Muscle of back (tissue), 13 donors: Measurements from ENCODE around the gene ZNF490. TPM values are rescaled to one million over a fixed set of nuclear protein-coding genes. Genes with fewer than 3 reads are reported as not detected.
"Not testable (repeated sequence)": the region's sequence is repeated elsewhere in the genome, so short reads cannot be mapped to it uniquely, and the experiment has no call there.

Source experiments
- DNase-seq, 3 donors: peaks; one replicate each; pipeline versions ENCODE4 v3.0.0 to v3.0.0-alpha.2; 2013
- long read RNA-seq, 9 donors: transcript quantifications; one replicate each; lab custom pipeline, GENCODE V29; 2026
- polyA plus RNA-seq, 10 donors: library from polyadenylated mRNA; unstranded; fragments of 120-200 nt; gene quantifications; one replicate each; pipeline ENCODE4 v1.2.1, GENCODE V29; 2013; ENCODE audit not compliant: insufficient read length in 10 of 10

The ZNF490 gene
- polyA plus RNA-seq: 1 to 10 TPM; 1.5 to 4.6 (median 2.9) TPM
- long read RNA-seq, donor 1, full-length matches to known transcripts: 3 of 3 reads
- long read RNA-seq, donor 1, partial matches to known transcripts: 0 of 3 reads
- long read RNA-seq, donor 1, other reads (novel, unspliced or antisense): 0 of 3 reads
- long read RNA-seq, donor 2, partial matches to known transcripts: 8 of 8 reads
- long read RNA-seq, donor 2, other reads (novel, unspliced or antisense): 0 of 8 reads
- long read RNA-seq, donor 3: 0 reads
- long read RNA-seq, donor 4: 0 reads
- long read RNA-seq, donor 5, partial matches to known transcripts: 0 of 1 reads
- long read RNA-seq, donor 5, other reads (novel, unspliced or antisense): 0 of 1 reads
- long read RNA-seq, donor 6: 0 reads
- long read RNA-seq, donor 7, full-length matches to known transcripts: 1 of 1 reads
- long read RNA-seq, donor 7, partial matches to known transcripts: 0 of 1 reads
- long read RNA-seq, donor 7, other reads (novel, unspliced or antisense): 0 of 1 reads
- long read RNA-seq, donor 8: 0 reads
- long read RNA-seq, donor 9: 0 reads

DNA sequence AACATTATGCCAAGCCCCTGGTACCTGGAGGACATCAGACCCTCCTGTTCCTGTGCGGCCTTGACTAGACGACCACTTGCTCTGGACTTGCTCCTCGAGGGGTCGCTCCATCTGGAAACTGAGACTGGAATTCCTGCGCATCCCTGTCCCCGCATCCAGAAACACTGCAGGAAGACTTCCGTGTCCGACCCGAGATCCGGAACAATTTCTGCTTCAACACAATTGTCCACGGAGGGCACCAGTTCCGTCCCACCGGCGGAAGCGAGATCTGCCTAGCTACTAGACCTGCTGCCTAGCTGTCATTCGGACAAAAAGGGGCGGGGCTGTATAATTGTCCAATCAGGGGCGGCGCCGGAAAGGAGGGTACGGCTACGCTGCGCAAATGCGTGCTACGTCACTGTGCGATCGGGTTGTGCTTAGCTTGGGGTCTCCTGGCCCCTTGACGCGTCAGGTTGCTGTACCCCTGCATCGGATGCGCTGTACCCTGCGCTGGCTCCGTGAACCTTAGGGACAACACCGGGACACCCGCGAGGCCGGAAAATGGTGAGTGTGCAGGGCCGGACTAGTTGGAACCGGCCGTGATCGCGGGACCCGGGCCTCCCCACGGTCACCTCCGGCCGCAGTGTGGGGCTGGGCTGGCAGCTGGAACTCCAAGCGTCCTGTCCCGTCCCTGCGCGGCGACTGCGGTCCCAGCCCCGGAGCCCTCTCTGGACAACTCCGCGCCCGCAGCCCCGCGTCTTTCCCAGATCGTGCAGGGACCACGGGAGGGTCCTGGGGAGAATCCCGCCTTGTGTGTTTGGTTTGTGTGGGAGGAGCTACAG is at the start of gene ZNF490, which contains the start of gene ZNF791:
ZNF490 (minus strand) TSS at position 274 of the 821 bp plus-strand sequence; CDS start at position 141, 133 bp downstream.
ZNF791 (plus strand) TSS at position 381 of the 821 bp plus-strand sequence; CDS start at position 541, 160 bp downstream.
- DNase-seq: peak; percentile 97 to 99 (median 98)

DNA sequence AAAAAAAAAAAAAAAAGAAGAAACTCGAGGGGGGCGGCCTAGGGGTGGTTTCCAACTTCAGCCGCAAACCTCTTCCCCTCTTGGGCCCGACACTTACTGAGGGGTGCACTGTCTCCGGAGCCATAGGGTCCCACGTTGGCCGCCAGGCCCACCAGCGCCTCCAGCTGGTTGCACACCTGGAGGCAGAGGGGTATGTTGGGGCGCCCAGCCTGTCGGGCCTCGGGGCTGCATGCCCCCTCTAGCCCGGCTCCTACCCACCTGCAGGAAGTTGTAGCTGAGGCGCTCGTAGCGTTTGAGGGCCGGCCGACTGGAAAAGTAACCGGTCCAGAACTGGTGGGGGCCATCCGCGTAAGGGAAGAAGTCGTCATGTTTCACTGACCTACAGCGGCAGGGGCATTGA is 47.4 kb upstream of the ZNF490 start:
- DNase-seq: no peak

DNA sequence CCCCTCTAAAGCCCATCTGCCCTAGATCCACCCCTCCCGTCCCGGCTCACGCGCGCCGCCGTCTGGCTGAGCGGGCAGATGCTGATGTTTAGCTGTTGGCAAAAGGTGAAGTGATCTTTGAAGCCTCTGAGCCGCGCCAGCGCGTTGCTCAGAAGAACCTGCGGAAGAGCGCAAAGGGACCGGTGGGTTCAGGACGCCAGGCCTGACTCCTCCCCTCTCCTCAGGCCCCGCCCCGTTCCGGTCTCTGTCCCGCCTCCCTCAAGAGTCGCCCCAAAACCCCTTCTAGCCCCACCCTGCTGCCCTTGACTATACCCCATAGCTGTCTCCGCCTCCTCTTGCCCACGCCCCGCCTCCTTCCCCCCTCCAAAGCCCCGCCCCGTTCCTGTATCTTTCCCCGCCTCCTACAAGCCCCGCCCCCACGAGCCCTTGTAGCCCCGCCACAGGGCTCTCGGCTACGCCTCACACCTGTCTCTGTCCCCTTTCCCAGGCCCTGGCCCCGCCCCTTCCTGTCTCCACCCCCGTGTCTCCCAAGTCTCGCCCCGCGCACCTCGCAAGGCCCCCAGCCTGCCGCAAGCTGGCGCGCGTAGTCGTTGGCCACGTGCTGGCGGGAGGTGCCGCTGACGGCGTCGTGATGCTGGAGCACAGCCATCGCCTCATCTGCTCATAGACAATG is 46.4 kb upstream of the ZNF490 start:
- no peak for DNase-seq

DNA sequence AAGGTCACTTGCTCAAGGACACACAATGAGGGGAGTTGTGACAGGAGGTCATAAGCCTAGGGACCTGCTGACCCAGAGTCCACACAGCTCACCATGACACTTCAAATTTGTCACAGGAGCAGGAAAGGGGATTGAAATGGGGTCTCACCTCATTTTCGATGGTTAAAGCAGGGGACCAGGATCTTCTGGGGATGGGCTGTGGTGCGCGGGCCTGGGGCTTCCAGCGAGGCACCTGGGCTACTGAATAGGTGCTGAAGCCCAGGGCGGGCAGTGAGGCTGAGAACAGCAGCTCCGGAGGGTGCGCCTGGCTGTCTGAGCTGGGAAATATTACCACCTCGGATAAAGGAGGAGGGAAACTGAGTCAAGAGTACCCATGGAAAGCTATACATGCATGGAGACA is 44.9 kb upstream of the ZNF490 start:
- no peak for DNase-seq

DNA sequence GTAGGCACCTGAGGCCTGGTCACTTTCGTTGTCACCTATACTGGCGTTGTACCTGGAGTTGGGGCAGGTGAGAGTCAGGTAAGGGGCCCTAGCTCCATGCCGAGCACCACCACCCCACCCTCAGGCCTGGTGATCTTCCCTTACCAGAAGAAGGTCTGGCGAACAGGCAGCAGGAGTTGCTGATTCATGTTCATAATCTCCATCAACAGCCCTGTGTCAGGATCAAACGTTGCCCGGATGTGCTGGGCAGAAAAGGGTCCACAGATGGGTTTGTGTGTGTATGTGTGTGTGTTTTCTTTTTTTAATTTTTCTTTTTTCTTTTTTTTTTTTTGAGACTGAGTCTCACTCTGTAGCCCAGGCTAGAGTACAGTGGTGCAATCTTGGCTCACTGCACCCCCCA is 41.6 kb upstream of the ZNF490 start:
- DNase-seq: no peak

DNA sequence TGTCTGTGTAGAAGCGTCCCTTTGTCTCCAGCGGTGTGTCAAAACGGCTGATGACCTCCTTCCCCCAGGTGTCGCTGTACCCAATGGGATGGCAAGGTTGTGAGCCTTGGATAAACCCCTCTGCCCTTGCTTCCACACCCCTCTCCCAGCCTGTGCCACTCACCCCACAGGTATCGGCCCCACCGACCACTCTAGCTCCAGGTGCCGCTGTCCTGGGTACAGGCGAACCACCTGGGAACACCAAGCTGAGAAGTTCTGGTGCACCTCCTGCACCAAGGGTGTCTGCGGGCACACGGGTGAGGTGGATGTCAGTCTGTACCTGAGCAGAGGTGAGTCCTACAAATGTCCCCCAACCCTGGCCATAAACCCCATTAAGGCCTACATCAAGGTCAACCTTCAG is 39.3 kb upstream of the ZNF490 start:
- no peak for DNase-seq

DNA sequence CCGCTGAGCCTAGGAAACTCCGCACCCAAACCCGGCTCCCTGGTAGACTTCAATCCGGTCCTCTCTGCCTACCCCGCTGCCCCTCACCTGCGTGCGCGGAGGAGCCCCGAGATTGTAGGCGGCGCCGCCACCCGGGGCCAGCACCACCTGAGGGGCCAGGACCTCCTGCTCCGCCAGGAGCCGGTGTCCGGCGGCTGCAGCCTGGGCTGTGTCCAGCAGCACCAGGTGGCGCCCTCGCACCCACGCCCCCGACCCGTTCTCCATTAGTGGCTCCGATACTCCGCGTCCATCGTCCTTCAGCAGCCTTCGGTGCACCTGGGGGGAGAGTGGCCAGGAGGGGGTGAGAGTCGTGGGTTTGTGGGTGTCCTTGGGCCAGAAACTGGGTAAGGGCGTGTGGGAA is 37.5 kb upstream of the ZNF490 start:
- DNase-seq: no peak

DNA sequence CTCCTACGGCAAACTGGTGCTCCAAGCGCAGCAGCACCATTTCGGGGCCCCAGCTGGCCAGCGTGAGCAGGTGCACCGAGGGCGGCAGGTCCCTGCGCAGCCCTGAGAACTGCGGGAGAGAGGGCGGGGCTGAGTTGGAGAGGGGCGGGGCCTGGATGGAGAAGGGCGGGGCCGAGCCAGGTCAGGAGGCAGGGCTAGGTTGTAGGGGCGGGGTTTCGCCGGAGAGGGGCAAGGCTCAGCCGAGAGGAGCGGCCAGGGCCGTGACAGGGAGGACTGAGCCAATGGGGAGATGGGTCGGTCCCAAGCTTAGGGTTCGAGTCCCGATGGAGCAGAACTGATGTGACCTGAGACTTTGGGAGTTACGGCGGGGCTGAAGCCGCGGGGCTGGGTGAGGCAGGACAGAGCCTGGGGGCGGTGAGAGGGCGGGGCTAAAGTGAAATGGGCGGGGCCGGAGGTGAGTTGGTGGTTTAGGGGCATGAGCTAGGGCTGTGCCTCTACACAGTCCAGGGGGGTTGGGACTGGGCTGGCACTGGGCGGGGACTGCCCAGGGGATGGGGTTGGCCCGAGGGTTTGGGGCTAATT is 37.0 kb upstream of the ZNF490 start:
- no peak for DNase-seq

DNA sequence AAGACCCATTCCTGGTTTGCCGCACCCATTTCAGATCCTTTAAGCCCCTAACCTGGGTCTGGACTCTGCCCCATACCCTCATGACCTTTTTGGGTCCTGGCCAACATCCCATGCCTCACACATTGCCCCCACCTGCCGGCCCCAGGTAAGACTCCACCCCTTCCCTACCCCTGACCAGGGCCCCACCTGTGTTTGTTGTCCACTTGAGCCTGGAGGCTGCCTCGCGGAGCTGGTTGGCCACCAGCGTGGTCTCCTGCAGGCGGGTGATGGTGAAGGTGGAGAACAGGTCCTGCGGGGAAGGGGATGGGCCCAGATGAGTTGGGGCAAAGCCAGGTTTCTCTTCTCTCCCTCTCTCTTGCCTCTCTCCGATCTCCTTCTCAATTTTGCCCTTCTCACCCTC is 36.4 kb upstream of the ZNF490 start:
- no peak for DNase-seq

DNA sequence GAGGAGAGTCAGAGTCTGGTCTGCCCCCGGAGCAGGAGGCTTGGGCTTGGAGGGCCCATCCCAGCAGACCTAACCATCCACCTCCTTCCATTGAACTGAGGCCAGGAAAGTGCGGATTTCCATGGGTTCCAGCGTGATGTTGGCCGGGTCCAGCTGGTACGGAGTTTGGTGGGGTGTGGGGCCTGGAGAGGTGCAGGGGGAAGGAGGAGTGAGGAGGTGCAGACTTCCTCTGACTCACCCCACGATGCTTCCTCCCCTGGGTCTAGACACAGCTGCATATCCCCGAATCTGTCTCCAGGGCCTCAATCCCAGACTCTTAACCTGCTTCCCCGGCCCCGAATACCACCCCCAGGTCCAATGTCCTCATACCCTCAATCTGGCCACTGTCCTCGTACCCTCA is 35.9 kb upstream of the ZNF490 start:
- no peak for DNase-seq

DNA sequence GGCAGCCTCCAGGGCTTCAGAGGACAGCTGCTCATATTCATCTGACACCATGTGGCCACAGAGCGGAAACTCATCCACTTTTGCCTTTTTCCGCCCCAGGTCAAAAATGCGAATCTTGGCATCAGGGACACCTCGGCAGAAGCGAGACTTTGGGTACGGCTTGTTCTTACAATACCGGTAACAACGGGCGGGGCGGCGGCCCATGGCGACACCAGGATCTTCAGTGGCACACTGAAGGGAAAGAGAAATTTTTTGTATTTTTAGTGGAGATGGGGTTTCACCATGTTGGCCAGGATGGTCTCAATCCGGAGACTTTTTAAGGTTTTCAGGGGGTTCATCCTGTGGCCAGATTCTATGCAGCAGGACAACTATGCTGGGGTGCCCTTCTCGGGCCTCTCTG is 33.1 kb upstream of the ZNF490 start:
- DNase-seq: not testable (repeated sequence)

DNA sequence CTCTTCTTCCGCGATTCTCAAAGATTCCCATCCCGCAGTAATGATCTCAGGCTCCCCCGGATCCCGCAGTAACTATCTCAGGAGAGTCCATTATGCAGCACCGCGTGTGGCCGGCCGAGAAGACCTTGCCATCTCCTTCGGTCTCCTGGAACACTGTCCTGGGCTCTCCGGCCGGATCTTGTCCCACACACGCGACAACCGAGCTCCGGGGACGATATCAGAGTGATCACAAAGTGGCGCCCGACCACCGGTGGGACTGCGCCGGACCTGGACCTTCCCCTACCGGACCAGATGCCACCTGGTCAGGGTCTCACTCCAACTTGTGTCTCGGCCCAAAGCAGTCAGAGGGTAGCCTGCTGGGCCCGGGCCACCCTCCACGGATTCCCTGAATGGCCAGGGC is 31.9 kb upstream of the ZNF490 start:
- DNase-seq: no peak

DNA sequence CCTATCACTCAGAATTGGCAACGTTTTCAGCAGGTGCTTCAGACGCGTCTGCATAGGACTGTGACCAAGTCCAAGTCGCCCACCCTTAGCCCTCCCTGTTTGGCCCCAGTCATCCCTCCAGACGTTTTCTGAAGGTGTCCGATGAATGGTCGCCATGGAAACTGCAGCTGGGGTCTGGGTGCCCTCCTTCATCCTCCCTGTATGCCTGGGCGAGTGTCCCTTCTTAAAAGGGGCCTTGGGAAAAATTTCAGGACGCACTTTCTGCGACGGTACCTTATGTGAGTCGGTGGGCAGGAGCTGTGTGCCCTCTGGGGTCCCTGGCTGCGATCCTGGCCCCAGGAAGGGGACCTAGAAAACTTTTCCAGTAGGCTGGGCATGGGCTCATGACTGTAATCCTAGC is 30.8 kb upstream of the ZNF490 start:
- DNase-seq: no peak

DNA sequence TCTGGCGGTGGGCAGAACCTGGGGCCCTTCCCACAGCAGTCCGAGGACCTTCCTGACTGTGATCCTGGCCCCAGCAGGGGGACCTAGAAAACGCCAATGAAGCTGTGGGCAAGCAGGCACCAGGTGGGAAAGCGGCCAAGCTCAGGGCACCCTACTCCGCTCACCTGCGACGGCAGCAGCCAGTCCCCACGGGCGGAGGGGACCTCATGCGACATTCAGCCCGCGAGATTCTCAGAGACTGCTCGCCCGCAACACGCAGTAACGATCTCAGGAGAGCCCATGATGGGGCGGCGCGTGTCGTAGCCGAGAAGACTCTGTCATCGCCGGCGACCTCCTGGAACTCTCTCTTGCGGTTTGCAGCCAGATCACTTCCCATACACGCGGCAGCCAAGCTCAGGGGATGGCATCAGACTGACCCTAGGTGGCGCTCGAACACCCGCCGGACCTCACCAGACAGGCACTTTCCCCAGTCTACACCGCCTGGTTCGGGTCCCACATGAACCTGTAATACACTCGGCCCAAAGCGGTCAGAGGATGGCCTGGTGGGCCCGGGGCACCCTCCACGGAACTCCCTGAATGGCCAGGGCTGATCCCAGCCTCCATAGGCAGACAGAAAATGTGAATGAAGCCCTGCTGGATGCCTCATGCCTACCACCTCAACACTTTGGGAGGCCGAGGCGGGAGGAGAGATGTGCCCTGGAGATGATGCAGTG is 29.4 kb upstream of the ZNF490 start:
- peak; percentile 61 to 83 (median 72) for DNase-seq

DNA sequence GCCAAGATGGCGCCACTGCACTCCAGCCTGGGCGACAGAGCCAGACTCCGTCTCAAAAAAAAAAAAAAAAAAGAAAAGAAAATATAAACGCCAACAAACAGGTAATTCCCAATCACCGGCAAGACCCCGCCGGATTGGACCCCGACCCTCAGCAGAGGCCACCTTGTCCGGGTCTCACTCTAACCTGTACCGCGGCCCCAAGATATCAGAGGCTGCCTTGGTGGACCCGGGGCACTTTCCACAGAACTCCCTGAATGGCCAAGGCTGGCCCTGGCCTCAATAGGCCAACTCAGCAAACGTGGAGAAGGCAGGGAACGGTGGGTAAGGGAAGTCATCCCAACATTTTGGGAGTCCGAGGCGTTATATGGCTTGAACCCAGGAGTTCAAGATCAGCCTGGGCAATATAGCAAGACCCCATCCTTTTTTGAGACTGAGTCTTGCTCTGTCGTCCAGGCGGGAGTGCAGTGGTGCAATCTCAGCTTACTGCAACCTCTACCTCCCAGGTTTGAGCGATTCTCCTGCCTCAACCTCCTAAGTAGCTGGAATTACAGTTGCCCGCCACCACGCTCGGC is 28.1 kb upstream of the ZNF490 start:
- no peak for DNase-seq

DNA sequence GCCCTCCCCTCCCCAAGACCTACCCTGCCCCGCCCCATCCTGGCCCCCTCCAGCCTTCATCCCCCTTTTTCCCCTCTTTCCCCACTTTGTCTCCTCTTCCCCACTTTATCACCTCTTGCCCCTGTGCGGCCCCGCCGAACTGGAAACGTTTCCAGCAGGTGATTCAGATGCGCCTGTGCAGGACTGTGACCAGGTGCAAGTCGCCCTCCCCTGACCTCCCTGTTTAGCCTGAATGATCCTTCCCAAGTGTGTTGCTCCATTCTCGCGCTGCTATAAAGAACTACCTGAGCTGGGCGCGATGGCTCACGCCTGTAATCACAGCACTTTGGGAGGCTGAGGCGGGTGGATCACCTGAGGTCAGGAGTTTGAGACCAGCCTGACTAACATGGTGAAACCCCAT is 26.0 kb upstream of the ZNF490 start:
- DNase-seq: no peak

DNA sequence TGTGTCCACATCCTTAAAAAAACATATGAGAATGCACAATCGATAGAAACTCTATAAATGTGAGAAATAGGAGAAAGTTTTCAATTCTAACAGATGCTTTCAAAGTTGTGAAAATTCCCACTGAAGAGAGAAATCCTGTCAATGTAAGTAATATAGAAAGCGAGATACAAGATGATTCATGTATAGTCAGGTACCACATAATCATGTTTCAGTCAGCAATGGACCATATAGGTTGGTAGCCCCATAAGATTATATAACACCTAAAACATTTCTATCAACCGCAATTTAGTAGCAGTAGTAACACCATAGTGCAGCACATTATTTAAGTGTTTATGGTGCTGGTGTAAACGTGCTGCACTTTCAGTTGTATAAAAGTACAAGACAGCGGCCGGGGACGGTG is 18.6 kb upstream of the ZNF490 start:
- no peak for DNase-seq

DNA sequence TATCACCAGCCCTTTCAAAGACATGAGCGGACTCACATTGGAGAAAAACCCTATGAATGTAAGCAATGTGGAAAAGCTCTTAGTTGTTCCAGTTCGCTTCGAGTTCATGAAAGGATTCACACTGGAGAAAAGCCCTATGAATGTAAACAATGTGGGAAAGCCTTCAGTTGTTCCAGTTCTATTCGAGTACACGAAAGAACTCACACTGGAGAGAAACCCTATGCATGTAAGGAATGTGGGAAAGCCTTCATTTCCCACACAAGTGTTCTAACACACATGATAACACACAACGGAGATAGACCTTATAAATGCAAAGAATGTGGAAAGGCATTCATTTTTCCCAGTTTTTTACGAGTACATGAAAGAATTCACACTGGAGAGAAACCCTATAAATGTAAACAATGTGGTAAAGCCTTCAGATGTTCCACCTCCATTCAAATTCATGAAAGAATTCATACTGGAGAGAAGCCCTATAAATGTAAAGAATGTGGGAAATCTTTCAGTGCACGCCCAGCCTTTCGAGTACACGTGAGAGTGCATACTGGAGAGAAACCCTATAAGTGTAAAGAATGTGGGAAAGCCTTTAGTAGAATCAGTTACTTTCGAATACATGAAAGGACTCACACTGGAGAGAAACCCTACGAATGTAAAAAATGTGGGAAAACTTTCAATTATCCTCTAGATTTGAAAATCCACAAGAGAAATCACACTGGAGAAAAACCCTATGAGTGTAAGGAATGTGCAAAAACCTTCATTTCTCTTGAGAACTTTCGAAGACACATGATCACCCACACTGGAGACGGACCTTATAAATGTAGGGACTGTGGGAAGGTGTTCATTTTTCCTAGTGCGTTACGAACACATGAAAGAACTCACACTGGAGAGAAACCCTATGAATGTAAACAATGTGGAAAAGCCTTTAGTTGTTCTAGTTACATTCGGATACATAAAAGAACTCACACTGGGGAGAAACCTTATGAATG is 17.7 kb upstream of the ZNF490 start:
- DNase-seq: no peak

DNA sequence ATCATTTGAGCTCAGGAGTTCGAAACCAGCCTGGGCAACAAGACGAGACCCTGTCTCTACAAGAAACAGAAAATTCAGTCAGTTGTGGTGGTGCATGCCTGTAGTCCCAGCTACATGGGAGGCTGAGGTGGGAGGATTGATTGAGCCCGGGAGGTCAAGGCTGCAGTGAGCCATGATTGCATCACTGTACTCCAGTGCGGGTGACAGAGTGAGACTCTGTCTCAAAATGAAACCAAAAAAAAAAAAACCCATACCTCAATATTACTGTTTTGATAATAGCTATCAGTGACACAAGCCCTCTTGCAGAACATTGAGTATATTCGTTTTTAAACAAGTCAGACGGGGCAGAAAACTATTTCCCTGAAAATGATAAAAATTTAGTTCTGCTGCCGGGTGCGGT is 16.3 kb upstream of the ZNF490 start:
- no peak for DNase-seq
